Ovary (tissue), 9 donors: ENCODE results near the gene ALOX12. TPM values are rescaled to one million over a fixed set of nuclear protein-coding genes. Genes with fewer than 3 reads are reported as not detected.
A peak's percentile ranks its signal among the peaks of the same experiment; 100 is the strongest.

Experiments used
- DNase-seq, 5 donors: peaks; one replicate each; pipeline ENCODE4 v3.0.0-alpha.2; 2019 to 2020
- H3K27ac ChIP-seq, 2 donors: fragments of 200-600 bp; one replicate each; pipeline versions ENCODE4 v1.5.1 to v1.8.0; 2019 to 2022
- H3K27me3 ChIP-seq: fragments of 200-600 bp; one replicate; pipeline ENCODE4 v1.8.0; 2022
- H3K36me3 ChIP-seq: fragments of 200-600 bp; sonication (generic); one replicate; pipeline ENCODE4 v1.5.1; 2019
- H3K4me1 ChIP-seq: one replicate; pipeline ENCODE4 v1.8.1; 2013; ENCODE audit warnings: mild to moderate bottlenecking, moderate library complexity; ENCODE audit not compliant: insufficient read depth
- H3K4me3 ChIP-seq: fragments of 200-600 bp; sonication (generic); one replicate; pipeline ENCODE4 v1.5.1; 2017
- H3K9me3 ChIP-seq, 2 donors: fragments of 200-600 bp in 1 of 2; sonication (generic) in 1 of 2; one replicate each; pipeline versions ENCODE4 v1.5.1 to v1.8.1; 2013 to 2019; ENCODE audit warnings: mild to moderate bottlenecking in 1 of 2, moderate library complexity in 1 of 2
- EP300 ChIP-seq: sonication (generic); formaldehyde crosslinking; IDR thresholded peaks from one replicate; pipeline ENCODE4 v1.6.1; 2017; ENCODE audit warnings: antibody characterized with exemption
- POLR2A ChIP-seq: fragments of 450-650 bp; IDR thresholded peaks from one replicate; pipeline ENCODE4 v1.6.1; 2017; ENCODE audit warnings: antibody characterized with exemption, mild to moderate bottlenecking, moderate library complexity
- WGBS, 3 donors: extraction: QIAGEN DNeasy Blood & Tissue Kit in 1 of 3; methylation state at CpG; one replicate each; pipeline versions ENCODE4 v1.1.5 to v1.1.7; 2013 to 2017; 5-methylcytosine and 5-hydroxymethylcytosine counted together
- intact Hi-C, 4 donors: fragments of 100-400 bp; cut with DNase I; formaldehyde crosslinking; loops; one replicate each; pipeline versions ENCODE4 v1.11.0 to v1.15.1; 2022 to 2023
- polyA plus RNA-seq, 2 donors: library from polyadenylated mRNA; stranded (reverse); fragments of 200-250 nt in 1 of 2; fragments of 350-450 nt in 1 of 2; fragmentation: Illumina TruSeq in 1 of 2; extraction: RNeasy Lipid Tissue Mini Kit (QIAGEN cat#74804) in 1 of 2; gene quantifications; one replicate each; pipeline ENCODE4 v1.2.3, GENCODE V29; 2013 to 2014
- total RNA-seq, 7 donors: library from RNA; depleted of rRNA in 2 of 7; stranded (reverse); fragments of >200 nt in 2 of 7; fragmentation: NEBNext Ultra II Directional in 3 of 7; extraction: Animal tissue kit (Norgen Biotek cat#: 25700) in 3 of 7; gene quantifications; one replicate each; pipeline versions ENCODE4 v1.1.0 to v1.2.4, GENCODE V29; 2016 to 2023
- TF ChIP-seq, protein P1 (sequence below), 3 donors: fragments of 450-650 bp in 2 of 3; fragments of 200-600 bp in 1 of 3; IDR thresholded peaks; one replicate each; pipeline versions ENCODE4 v1.5.1 to v1.8.0; 2016 to 2022; ENCODE audit warnings: antibody characterized with exemption in 3 of 3, mild to moderate bottlenecking in 1 of 3
- donor health status: DM: no; HTN: no; CAD: no; lungs with moderate emphysema.
- donor health status: DM: no; HTN: no; CAD: no.
- donor health status: Bipolar disorder and iron deficiency.
- donor health status: DM: yes; HTN: yes; CAD: no.
- donor health status: DM: no; HTN: no; CAD: no.
- donor health status: DM: yes; HTN: yes; CAD: no.

Gene ALOX12
- total and polyA plus RNA-seq, 9 donors = 0.05 to 0.74 (median 0.56) TPM; not detected in 5

DNA sequence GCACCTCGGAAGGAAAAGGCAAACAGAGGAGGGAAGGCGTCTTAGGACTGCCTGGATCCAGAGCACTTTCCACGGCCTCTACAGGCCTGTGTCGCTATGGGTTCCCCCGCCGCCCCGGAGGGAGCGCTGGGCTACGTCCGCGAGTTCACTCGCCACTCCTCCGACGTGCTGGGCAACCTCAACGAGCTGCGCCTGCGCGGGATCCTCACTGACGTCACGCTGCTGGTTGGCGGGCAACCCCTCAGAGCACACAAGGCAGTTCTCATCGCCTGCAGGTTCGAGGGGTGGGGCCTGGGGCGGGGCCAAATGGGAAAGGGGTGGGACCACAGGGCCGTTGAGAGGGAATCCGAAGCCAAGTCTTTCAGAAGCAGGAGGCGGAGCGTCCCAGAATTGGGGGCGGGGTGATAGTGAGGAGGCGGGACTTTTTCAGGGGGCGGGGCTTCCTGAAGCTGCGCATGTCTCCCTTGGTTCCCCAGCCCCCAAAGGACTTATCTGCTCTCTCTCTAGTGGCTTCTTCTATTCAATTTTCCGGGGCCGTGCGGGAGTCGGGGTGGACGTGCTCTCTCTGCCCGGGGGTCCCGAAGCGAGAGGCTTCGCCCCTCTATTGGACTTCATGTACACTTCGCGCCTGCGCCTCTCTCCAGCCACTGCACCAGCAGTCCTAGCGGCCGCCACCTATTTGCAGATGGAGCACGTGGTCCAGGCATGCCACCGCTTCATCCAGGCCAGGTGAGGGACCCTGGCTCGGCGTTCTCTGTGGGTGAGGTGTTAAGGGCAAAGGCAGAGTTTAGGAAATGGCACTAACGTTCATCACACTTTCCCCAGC is 27.9 kb downstream of the ALOX12 start:
- TF ChIP-seq, protein P1, sequence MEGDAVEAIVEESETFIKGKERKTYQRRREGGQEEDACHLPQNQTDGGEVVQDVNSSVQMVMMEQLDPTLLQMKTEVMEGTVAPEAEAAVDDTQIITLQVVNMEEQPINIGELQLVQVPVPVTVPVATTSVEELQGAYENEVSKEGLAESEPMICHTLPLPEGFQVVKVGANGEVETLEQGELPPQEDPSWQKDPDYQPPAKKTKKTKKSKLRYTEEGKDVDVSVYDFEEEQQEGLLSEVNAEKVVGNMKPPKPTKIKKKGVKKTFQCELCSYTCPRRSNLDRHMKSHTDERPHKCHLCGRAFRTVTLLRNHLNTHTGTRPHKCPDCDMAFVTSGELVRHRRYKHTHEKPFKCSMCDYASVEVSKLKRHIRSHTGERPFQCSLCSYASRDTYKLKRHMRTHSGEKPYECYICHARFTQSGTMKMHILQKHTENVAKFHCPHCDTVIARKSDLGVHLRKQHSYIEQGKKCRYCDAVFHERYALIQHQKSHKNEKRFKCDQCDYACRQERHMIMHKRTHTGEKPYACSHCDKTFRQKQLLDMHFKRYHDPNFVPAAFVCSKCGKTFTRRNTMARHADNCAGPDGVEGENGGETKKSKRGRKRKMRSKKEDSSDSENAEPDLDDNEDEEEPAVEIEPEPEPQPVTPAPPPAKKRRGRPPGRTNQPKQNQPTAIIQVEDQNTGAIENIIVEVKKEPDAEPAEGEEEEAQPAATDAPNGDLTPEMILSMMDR (IDR thresholded peaks at IDR 0.05) = no peak
- TF ChIP-seq POLR2A (no peak), EP300 (no peak)
- intact Hi-C loops = loop anchor here in 1 of 4 donors (5.0 kb wide), 1 partner anchor 111 kb away; no protein-coding TSS in a partner anchor
- H3K9me3 ChIP-seq = no peaks in the 10 kb centered on the region
- peak; percentile 75 to 91 (median 86) for DNase-seq
- no peak overlapping the region for H3K4me3 ChIP-seq
- H3K4me1 ChIP-seq = no peaks in the 10 kb centered on the region
- WGBS, 3 donors = 30 to 34% (median 33%) methylated on average over 51 of the region's 51 CpGs
- no peaks in the 10 kb centered on the region for H3K27me3 ChIP-seq
- H3K27ac ChIP-seq = no peak overlapping the region
- H3K36me3 ChIP-seq = no peaks in the 10 kb centered on the region

DNA sequence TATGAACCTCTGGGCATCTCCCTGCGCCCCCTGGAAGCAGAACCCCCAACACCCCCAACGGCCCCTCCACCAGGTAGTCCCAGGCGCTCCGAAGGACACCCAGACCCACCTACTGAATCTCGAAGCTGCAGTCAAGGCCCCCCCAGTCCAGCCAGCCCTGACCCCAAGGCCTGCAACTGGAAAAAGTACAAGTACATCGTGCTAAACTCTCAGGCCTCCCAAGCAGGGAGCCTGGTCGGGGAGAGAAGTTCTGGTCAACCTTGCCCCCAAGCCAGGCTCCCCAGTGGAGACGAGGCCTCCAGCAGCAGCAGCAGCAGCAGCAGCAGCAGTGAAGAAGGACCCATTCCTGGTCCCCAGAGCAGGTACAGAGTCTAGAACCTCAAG is 28.5 kb downstream of the ALOX12 start:
- Histone ChIP-seq H3K4me3 (no peak overlapping the region), H3K27ac (no peak overlapping the region), H3K36me3 (no peaks in the 10 kb centered on the region), H3K27me3 (no peaks in the 10 kb centered on the region), H3K9me3 (no peaks in the 10 kb centered on the region), H3K4me1 (no peaks in the 10 kb centered on the region)
- WGBS, 3 donors = 67 to 75% (median 72%) methylated on average over 8 of the region's 8 CpGs
- intact Hi-C loops = loop anchor here in 1 of 4 donors (5.0 kb wide), 1 partner anchor 112 kb away; no protein-coding TSS in a partner anchor
- no peak for DNase-seq
- TF ChIP-seq POLR2A = no peak
- TF ChIP-seq, protein P1 (IDR thresholded peaks at IDR 0.05) = no peak
- TF ChIP-seq EP300 = no peak

DNA sequence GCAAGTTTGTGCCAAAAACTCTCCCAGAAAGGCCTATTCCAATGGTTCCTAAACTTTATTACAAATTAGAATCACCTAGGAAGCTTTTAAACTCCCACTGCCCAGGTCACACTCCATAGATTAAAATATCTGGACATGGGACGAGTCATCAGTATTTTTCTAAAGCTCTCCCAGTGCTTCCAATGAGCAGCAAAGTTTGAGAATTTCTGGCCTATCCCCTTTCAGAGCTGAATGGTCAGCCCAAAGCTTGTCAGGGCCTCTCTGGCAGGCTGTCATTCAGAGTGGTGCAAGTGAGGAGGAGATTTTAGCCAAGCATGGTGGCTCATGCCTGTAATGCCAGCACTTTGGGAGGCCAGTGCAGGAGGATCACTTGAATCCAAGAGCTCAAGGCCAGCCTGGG is 29.4 kb downstream of the ALOX12 start:
- H3K27me3 ChIP-seq = no peaks in the 10 kb centered on the region
- intact Hi-C loops = no loop called here
- H3K36me3 ChIP-seq = no peaks in the 10 kb centered on the region
- H3K4me3 ChIP-seq = no peak overlapping the region
- no peak overlapping the region for H3K27ac ChIP-seq
- no peaks in the 10 kb centered on the region for H3K9me3 ChIP-seq
- DNase-seq = no peak
- no peaks in the 10 kb centered on the region for H3K4me1 ChIP-seq
- TF ChIP-seq POLR2A = no peak
- TF ChIP-seq EP300 = no peak
- TF ChIP-seq, protein P1 (IDR thresholded peaks at IDR 0.05) = no peak
- 84 to 88% (median 86%) methylated on average over 1 of the region's 1 CpG for WGBS, 3 donors

DNA sequence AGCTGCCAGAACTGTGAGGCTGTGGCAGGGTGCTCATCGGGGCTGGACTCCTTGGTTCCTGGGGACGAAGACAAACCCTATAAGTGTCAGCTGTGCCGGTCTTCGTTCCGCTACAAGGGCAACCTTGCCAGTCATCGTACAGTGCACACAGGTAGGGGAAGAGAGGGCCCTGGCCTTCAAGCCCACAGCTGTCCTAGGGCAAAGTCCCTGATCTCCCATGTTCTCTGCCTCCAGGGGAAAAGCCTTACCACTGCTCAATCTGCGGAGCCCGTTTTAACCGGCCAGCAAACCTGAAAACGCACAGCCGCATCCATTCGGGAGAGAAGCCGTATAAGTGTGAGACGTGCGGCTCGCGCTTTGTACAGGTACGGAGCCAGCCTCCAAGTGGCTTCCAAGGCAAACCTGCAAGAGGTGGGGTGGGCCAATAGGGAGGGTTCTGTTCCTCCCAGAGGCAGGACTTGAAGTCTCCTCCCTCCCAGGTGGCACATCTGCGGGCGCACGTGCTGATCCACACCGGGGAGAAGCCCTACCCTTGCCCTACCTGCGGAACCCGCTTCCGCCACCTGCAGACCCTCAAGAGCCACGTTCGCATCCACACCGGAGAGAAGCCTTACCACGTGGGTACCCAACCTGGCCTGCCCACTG is 30.7 kb downstream of the ALOX12 start:
- TF ChIP-seq POLR2A (no peak), EP300 (no peak)
- TF ChIP-seq, protein P1 (IDR thresholded peaks at IDR 0.05) = no peak

More for the DNA sequence above, 30.7 kb downstream of the ALOX12 start:
- Histone ChIP-seq H3K27me3 (no peaks in the 10 kb centered on the region), H3K9me3 (no peaks in the 10 kb centered on the region), H3K4me3 (no peak overlapping the region), H3K4me1 (no peaks in the 10 kb centered on the region), H3K27ac (no peak overlapping the region), H3K36me3 (no peaks in the 10 kb centered on the region)
- 87 to 91% (median 88%) methylated on average over 29 of the region's 29 CpGs for WGBS, 3 donors
- intact Hi-C loops = no loop called here
- no peak for DNase-seq
